G401.6 (cell line): ENCODE measurements around the gene CRACR2B.

Experiments
- FAIRE-seq: peaks from 2 replicates; lab custom pipeline; 2012; peaks lifted over from hg19 to GRCh38; lab: Jason Lieb, UNC

CRACR2B gene

GRCh38 chr11:839875-840617, 12.3 kb downstream of the CRACR2B start:
- no peak for FAIRE-seq

GRCh38 chr11:841981-842369, 14.3 kb downstream of the CRACR2B start:
- FAIRE-seq: no peak

- no peak for FAIRE-seq
These were observed 14.8 kb downstream of the CRACR2B start, which contains the start of the genes POLR2L and TSPAN4 for GRCh38 chr11:842370-843002. TSS of gene POLR2L (minus strand) at chr11:842529. CDS start at chr11:842508, 21 bp downstream. TSS of gene TSPAN4 (plus strand) at chr11:842852. CDS start at chr11:850305, 7,453 bp downstream.

GRCh38 chr11:843086-843734, 15.5 kb downstream of the CRACR2B start:
- FAIRE-seq: no peak

- peak; percentile 93 for FAIRE-seq
These were observed 16.3 kb downstream of the CRACR2B start for GRCh38 chr11:843818-844692.

GRCh38 chr11:844693-845644, 17.2 kb downstream of the CRACR2B start:
- peak; percentile 98 for FAIRE-seq

GRCh38 chr11:845872-846495, 18.3 kb downstream of the CRACR2B start:
- no peak for FAIRE-seq

- FAIRE-seq: no peak
These were observed 18.9 kb downstream of the CRACR2B start for GRCh38 chr11:846496-847098.

GRCh38 chr11:847876-848275, 20.2 kb downstream of the CRACR2B start:
- no peak for FAIRE-seq

GRCh38 chr11:848380-848931, 20.7 kb downstream of the CRACR2B start:
- FAIRE-seq: no peak

GRCh38 chr11:849104-849824, 21.5 kb downstream of the CRACR2B start:
- FAIRE-seq: no peak

GRCh38 chr11:849951-850774, 22.4 kb downstream of the CRACR2B start:
- no peak for FAIRE-seq

- FAIRE-seq: no peak
These were observed 23.4 kb downstream of the CRACR2B start for GRCh38 chr11:850775-851763.

- FAIRE-seq: no peak
These were observed 25.0 kb downstream of the CRACR2B start for GRCh38 chr11:852762-853161.

- FAIRE-seq: no peak
These were observed 26.1 kb downstream of the CRACR2B start for GRCh38 chr11:853682-854448.
